A673 (cell line): ENCODE data around the gene MACROD1.

ENCODE experiments used
- EZH2 ChIP-seq: fragments of 200-600 bp; sonication (generic); IDR thresholded peaks from 2 replicates; pipeline ENCODE4 v1.6.1; 2017; ENCODE audit warnings: borderline replicate concordance, low read depth, mild to moderate bottlenecking, mixed read lengths, antibody characterized with exemption, low read length; ENCODE audit not compliant: poor library complexity, severe bottlenecking
- TF ChIP-seq, protein P1 (sequence below): fragments of 300-800, 200-600 bp; sonication (generic); conservative IDR thresholded peaks from 2 replicates; pipeline ENCODE4 v1.5.1; 2017; ENCODE audit warnings: low read depth, mild to moderate bottlenecking, antibody characterized with exemption, low read length, moderate library complexity, mixed read lengths

DNA sequence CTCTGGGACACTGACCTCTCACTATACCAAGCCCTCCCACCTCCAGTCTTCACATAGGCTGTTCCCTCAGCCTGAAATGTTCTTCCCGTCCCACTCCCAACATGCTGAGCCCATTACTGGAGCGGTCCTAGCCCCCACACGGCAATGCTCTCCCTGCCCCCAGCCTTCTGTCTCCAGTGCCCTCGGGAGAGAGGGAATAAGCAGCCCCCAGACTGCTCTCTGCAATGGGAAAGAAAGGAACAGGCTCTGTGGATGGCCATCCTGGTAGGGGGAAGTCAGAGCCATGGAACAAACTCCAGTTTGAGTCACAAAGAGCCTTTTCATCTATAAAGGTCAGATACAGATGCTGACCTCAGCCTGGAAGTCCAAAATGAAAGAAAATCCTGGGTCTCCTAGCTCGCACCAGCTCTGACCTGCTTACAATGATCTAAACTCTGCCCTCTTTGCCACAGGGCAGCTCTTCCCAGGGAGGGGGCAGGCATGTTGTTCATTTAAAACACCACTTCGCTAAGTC is 67.5 kb downstream of the MACROD1 start:
- TF ChIP-seq EZH2: no peak
- TF ChIP-seq, protein P1, sequence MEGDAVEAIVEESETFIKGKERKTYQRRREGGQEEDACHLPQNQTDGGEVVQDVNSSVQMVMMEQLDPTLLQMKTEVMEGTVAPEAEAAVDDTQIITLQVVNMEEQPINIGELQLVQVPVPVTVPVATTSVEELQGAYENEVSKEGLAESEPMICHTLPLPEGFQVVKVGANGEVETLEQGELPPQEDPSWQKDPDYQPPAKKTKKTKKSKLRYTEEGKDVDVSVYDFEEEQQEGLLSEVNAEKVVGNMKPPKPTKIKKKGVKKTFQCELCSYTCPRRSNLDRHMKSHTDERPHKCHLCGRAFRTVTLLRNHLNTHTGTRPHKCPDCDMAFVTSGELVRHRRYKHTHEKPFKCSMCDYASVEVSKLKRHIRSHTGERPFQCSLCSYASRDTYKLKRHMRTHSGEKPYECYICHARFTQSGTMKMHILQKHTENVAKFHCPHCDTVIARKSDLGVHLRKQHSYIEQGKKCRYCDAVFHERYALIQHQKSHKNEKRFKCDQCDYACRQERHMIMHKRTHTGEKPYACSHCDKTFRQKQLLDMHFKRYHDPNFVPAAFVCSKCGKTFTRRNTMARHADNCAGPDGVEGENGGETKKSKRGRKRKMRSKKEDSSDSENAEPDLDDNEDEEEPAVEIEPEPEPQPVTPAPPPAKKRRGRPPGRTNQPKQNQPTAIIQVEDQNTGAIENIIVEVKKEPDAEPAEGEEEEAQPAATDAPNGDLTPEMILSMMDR: no peak
